H1 (cell line): Measurements from ENCODE around the gene PRSS2. TPM values are rescaled to one million over a fixed set of nuclear protein-coding genes. Genes with fewer than 3 reads are reported as not detected.

Experiments
- CTCF ChIA-PET: fragments of 300-600 bp; sonication (Branson Sonifier 250); formaldehyde crosslinking; loops from one replicate; lab custom pipeline; 2021; ENCODE audit not compliant: partially characterized antibody; lab: Charles Lee
- POLR2A ChIA-PET: fragments of 300-600 bp; sonication (Branson Sonifier 250); formaldehyde crosslinking; loops from one replicate; lab custom pipeline; 2021; ENCODE audit warnings: inconsistent platforms; ENCODE audit not compliant: partially characterized antibody; lab: Charles Lee
- DNase-seq, 2 experiments: peaks; one replicate each; pipeline versions ENCODE4 v3.0.0 to v3.0.0-alpha.2; 2010 to 2022; ENCODE audit warnings: low spot score in 2 of 2, low read depth in 1 of 2, mixed read lengths in 1 of 2
- FAIRE-seq: peaks from 2 replicates; lab custom pipeline; 2011; peaks lifted over from hg19 to GRCh38; lab: Jason Lieb, UNC
- H2AFZ ChIP-seq: 2 replicates; pipeline ENCODE4 v1.8.1; 2012; ENCODE audit warnings: low read length, inconsistent platforms
- H2AK5ac ChIP-seq: 2 replicates; pipeline ENCODE4 v1.6.1; 2013; ENCODE audit warnings: low read depth, low read length
- H2BK120ac ChIP-seq: replicated peaks from 2 replicates; pipeline ENCODE3; 2013; ENCODE audit warnings: low read depth, low read length, inconsistent platforms
- H2BK12ac ChIP-seq: 2 replicates; pipeline ENCODE4 v1.6.1; 2013; ENCODE audit warnings: low read depth, low read length
- H2BK15ac ChIP-seq: 2 replicates; pipeline ENCODE4 v1.6.1; 2013; ENCODE audit warnings: low read length
- H2BK20ac ChIP-seq: 2 replicates; pipeline ENCODE4 v1.6.1; 2013; ENCODE audit warnings: low read length
- H2BK5ac ChIP-seq: 2 replicates; pipeline ENCODE4 v1.6.1; 2013; ENCODE audit warnings: low read depth, low read length
- H3K14ac ChIP-seq: 2 replicates; pipeline ENCODE4 v1.6.1; 2013; ENCODE audit warnings: inconsistent platforms; ENCODE audit not compliant: insufficient read length
- H3K18ac ChIP-seq: 2 replicates; pipeline ENCODE4 v1.6.1; 2013; ENCODE audit warnings: low read length; ENCODE audit errors: extremely low read depth
- H3K23ac ChIP-seq: 2 replicates; pipeline ENCODE4 v1.6.1; 2013; ENCODE audit warnings: inconsistent platforms; ENCODE audit not compliant: insufficient read length
- H3K23me2 ChIP-seq: 2 replicates; pipeline ENCODE4 v1.6.1; 2013; ENCODE audit warnings: low read depth, low read length
- H3K27ac ChIP-seq: 2 replicates; pipeline ENCODE4 v1.6.1; 2011; ENCODE audit warnings: low read depth, low read length, inconsistent platforms
- H3K27me3 ChIP-seq, 4 experiments: replicated peaks in 1 of 4; 1 replicate in 1 of 4; 2 replicates in 3 of 4; pipeline versions ENCODE4 v1.6.1 to v1.8.1; 2011 to 2013; ENCODE audit warnings: low read length in 3 of 4, mild to moderate bottlenecking in 3 of 4, inconsistent platforms in 2 of 4, mixed read lengths in 2 of 4, moderate library complexity in 1 of 4; ENCODE audit not compliant: control insufficient read depth in 3 of 4, insufficient read depth in 3 of 4; ENCODE audit errors: extremely low read depth in 1 of 4
- H3K36me3 ChIP-seq, 4 experiments: 2 replicates each; pipeline versions ENCODE4 v1.6.1 to v1.8.1; 2011 to 2013; ENCODE audit warnings: mild to moderate bottlenecking in 4 of 4, low read length in 3 of 4, moderate library complexity in 2 of 4, control low read depth in 1 of 4, inconsistent platforms in 1 of 4; ENCODE audit not compliant: insufficient read depth in 4 of 4, control insufficient read depth in 2 of 4
- H3K4ac ChIP-seq: replicated peaks from 2 replicates; pipeline ENCODE3; 2013; ENCODE audit warnings: low read length, low read depth, mixed read lengths, inconsistent platforms; ENCODE audit not compliant: insufficient read length
- H3K4me1 ChIP-seq, 4 experiments: replicated peaks in 1 of 4; 1 replicate in 1 of 4; 2 replicates in 3 of 4; pipeline versions ENCODE4 v1.6.1 to v1.8.1; 2011 to 2013; ENCODE audit warnings: low read length in 3 of 4, inconsistent platforms in 2 of 4, mixed read lengths in 1 of 4; ENCODE audit not compliant: insufficient read depth in 4 of 4, control insufficient read depth in 3 of 4
- H3K4me2 ChIP-seq, 2 experiments: 2 replicates each; pipeline versions ENCODE4 v1.6.1 to v1.8.1; 2011 to 2013; ENCODE audit warnings: low read depth in 2 of 2, low read length in 2 of 2, control low read depth in 1 of 2, inconsistent platforms in 1 of 2, mild to moderate bottlenecking in 1 of 2; ENCODE audit not compliant: insufficient read depth in 1 of 2
- H3K4me3 ChIP-seq, 4 experiments: fragments of 200-600, 300-600 bp in 1 of 4; sonication (generic), shearing (Covaris generic), sonication (Bioruptor Twin) in 1 of 4; 2 replicates each; pipeline versions ENCODE4 v1.5.1 to v1.8.1; 2011 to 2016; ENCODE audit warnings: low read length in 4 of 4, low read depth in 3 of 4, control low read depth in 2 of 4, inconsistent platforms in 2 of 4, mild to moderate bottlenecking in 2 of 4, mixed read lengths in 1 of 4, moderate library complexity in 1 of 4; ENCODE audit not compliant: insufficient read depth in 2 of 4; ENCODE audit errors: extremely low read depth in 1 of 4
- H3K56ac ChIP-seq: replicated peaks from 2 replicates; pipeline ENCODE3; 2013; ENCODE audit warnings: low read depth, mild to moderate bottlenecking, mixed read lengths, low read length, inconsistent platforms; ENCODE audit not compliant: insufficient read length
- H3K79me1 ChIP-seq: 2 replicates; pipeline ENCODE4 v1.6.1; 2013; ENCODE audit warnings: low read depth, low read length, control low read depth
- H3K79me2 ChIP-seq, 2 experiments: 2 replicates each; pipeline versions ENCODE4 v1.6.1 to v1.8.1; 2012 to 2013; ENCODE audit warnings: low read length in 2 of 2, mild to moderate bottlenecking in 2 of 2, inconsistent platforms in 1 of 2; ENCODE audit not compliant: insufficient read depth in 2 of 2, control insufficient read depth in 1 of 2
- H3K9ac ChIP-seq, 4 experiments: replicated peaks in 1 of 4; 1 replicate in 1 of 4; 2 replicates in 3 of 4; pipeline versions ENCODE4 v1.6.1 to v1.8.1; 2011 to 2013; ENCODE audit warnings: low read depth in 3 of 4, low read length in 3 of 4, control low read depth in 2 of 4, mild to moderate bottlenecking in 2 of 4, moderate library complexity in 2 of 4, inconsistent platforms in 1 of 4; ENCODE audit errors: extremely low read depth in 1 of 4
- H3K9me3 ChIP-seq, 2 experiments: 2 replicates each; pipeline versions ENCODE4 v1.6.1 to v1.8.1; 2012 to 2013; ENCODE audit warnings: mild to moderate bottlenecking in 2 of 2, moderate library complexity in 2 of 2, control low read depth in 1 of 2, inconsistent platforms in 1 of 2, low read depth in 1 of 2, low read length in 1 of 2, mixed read lengths in 1 of 2; ENCODE audit not compliant: insufficient read depth in 2 of 2
- H4K20me1 ChIP-seq, 2 experiments: replicated peaks in 1 of 2; 2 replicates each; pipeline versions ENCODE3 to v1.8.1; 2011 to 2013; ENCODE audit warnings: inconsistent platforms in 2 of 2, low read length in 2 of 2, mild to moderate bottlenecking in 1 of 2; ENCODE audit not compliant: insufficient read depth in 2 of 2, control insufficient read depth in 1 of 2
- H4K5ac ChIP-seq: 2 replicates; pipeline ENCODE4 v1.6.1; 2013; ENCODE audit warnings: low read length, low read depth, mixed read lengths, inconsistent platforms; ENCODE audit not compliant: insufficient read length
- H4K8ac ChIP-seq: 2 replicates; pipeline ENCODE4 v1.8.0; 2013; ENCODE audit warnings: mild to moderate bottlenecking, moderate library complexity, low read length, inconsistent platforms; ENCODE audit not compliant: insufficient read depth; ENCODE audit errors: extremely low read depth
- H4K91ac ChIP-seq: replicated peaks from 2 replicates; pipeline ENCODE3; 2013; ENCODE audit warnings: low read length, mixed read lengths, inconsistent platforms; ENCODE audit not compliant: insufficient read length
- CHD2 ChIP-seq: IDR thresholded peaks from 2 replicates; pipeline ENCODE4 v1.6.1; 2012; ENCODE audit warnings: low read length, improper control_type of control experiment
- HDAC2 ChIP-seq, 2 experiments: fragments of 300-600 bp in 1 of 2; sonication (generic) in 1 of 2; IDR thresholded peaks; 2 replicates each; pipeline ENCODE4 v1.6.1; 2011 to 2012; ENCODE audit warnings: low read depth in 2 of 2, low read length in 2 of 2, mild to moderate bottlenecking in 2 of 2, moderate library complexity in 2 of 2, borderline replicate concordance in 1 of 2, inconsistent platforms in 1 of 2
- HDAC6 ChIP-seq: IDR thresholded peaks from one replicate; pipeline ENCODE4 v1.7.1; 2012; ENCODE audit warnings: low read depth, mild to moderate bottlenecking, inconsistent platforms, low read length, moderate library complexity
- JUN ChIP-seq: IDR thresholded peaks from 2 replicates; pipeline ENCODE4 v1.6.1; 2011; ENCODE audit warnings: low read depth, mild to moderate bottlenecking, improper control_type of control experiment, low read length
- KDM4A ChIP-seq: IDR thresholded peaks from one replicate; pipeline ENCODE4 v1.7.1; 2012; ENCODE audit warnings: low read depth, mild to moderate bottlenecking, moderate library complexity, low read length, inconsistent platforms; ENCODE audit not compliant: severe bottlenecking
- RXRA ChIP-seq: IDR thresholded peaks from 2 replicates; pipeline ENCODE4 v1.6.1; 2011; ENCODE audit warnings: low read depth, mild to moderate bottlenecking, low read length, moderate library complexity; ENCODE audit not compliant: insufficient read depth
- SAP30 ChIP-seq: fragments of 300-600 bp; sonication (generic); IDR thresholded peaks from 2 replicates; pipeline ENCODE4 v1.7.1; 2012; ENCODE audit warnings: low read length, moderate library complexity, mild to moderate bottlenecking, inconsistent platforms; ENCODE audit not compliant: insufficient read depth, insufficient replicate concordance
- SIN3A ChIP-seq, 2 experiments: IDR thresholded peaks in 1 of 2; conservative IDR thresholded peaks in 1 of 2; 2 replicates each; pipeline ENCODE4 v1.6.1; 2011 to 2012; ENCODE audit warnings: low read length in 2 of 2, improper control_type of control experiment in 1 of 2, low read depth in 1 of 2, mild to moderate bottlenecking in 1 of 2
- TAF7 ChIP-seq: optimal IDR thresholded peaks from 2 replicates; pipeline ENCODE3; 2011; ENCODE audit warnings: low read depth, mild to moderate bottlenecking, inconsistent platforms, low read length, moderate library complexity, borderline replicate concordance
- TBP ChIP-seq: IDR thresholded peaks from 2 replicates; pipeline ENCODE4 v1.6.1; 2011; ENCODE audit warnings: low read depth, low read length, improper control_type of control experiment
- USF2 ChIP-seq: IDR thresholded peaks from 2 replicates; pipeline ENCODE4 v1.6.1; 2011; ENCODE audit warnings: low read length, improper control_type of control experiment
- WGBS, 2 experiments: shearing (Covaris generic) in 1 of 2; methylation state at CpG; one replicate each; pipeline versions ENCODE4 v1.1.6 to v1.1.7; 2013 to 2015; ENCODE audit warnings: low lambda C conversion rate in 2 of 2, mixed read lengths in 2 of 2, inconsistent platforms in 1 of 2, low coverage in 1 of 2, missing lambda C conversion rate in 1 of 2; ENCODE audit not compliant: insufficient replicate concordance in 2 of 2, insufficient coverage in 1 of 2, insufficient read length in 1 of 2; ENCODE audit errors: extremely low coverage in 1 of 2, missing lambda C conversion rate in 1 of 2; 5-methylcytosine and 5-hydroxymethylcytosine counted together
- polyA plus RNA-seq, 7 experiments: library from polyadenylated mRNA; depleted of rRNA in 3 of 7; stranded (reverse) in 5 of 7; unstranded in 2 of 7; fragments of >200 nt in 5 of 7; fragments of 200-250 nt in 2 of 7; gene quantifications; 1 replicate in 5 of 7; 2 replicates in 1 of 7; 4 replicates in 1 of 7; pipeline versions ENCODE4 v1.2.1 to v1.2.3, GENCODE V29; 2011 to 2013; ENCODE audit warnings: missing spikeins in 2 of 7, mixed read lengths in 2 of 7
- total RNA-seq: library from RNA; stranded (reverse); fragmentation: NEBNext Ultra II Directional; extraction: Animal tissue kit (Norgen Biotek cat#: 25700); gene quantifications from 2 replicates; pipeline ENCODE4 v1.2.1, GENCODE V29; 2021

Gene PRSS2
- total and polyA plus RNA-seq, 2 of the 8 experiments (the other 6 are each of a cell fraction or from before 2014, with no cell fraction given): not detected

- no peaks in the 10 kb centered on the region for H3K27me3 ChIP-seq
- no peaks in the 10 kb centered on the region for H3K23me2 ChIP-seq
- POLR2A ChIA-PET: interaction anchor here (1.1 to 2.4 kb wide), 2 partner anchors 15 to 17 kb away, joined by 4 to 18 read pairs; no protein-coding TSS in a partner anchor
- no peaks in the 10 kb centered on the region for H3K79me1 ChIP-seq
- no peak overlapping the region for H4K91ac ChIP-seq
- no peak overlapping the region for H2BK20ac ChIP-seq
- H3K14ac ChIP-seq: no peak overlapping the region
- H3K4ac ChIP-seq: no peak overlapping the region
- peak overlapping the region; percentile 76; the same call in 1 of the 2 replicates for H2BK5ac ChIP-seq
- no peak overlapping the region for H2BK120ac ChIP-seq
- FAIRE-seq (no peak), DNase-seq (no peak)
- H3K27ac ChIP-seq: peak overlapping the region; percentile 55; the same call in 1 of the 2 replicates
- H3K18ac ChIP-seq: peak overlapping the region; percentile 51; the same call in 1 of the 2 replicates
- H3K9ac ChIP-seq: no peak overlapping the region; a peak in 1 of 7 replicates
- no peak overlapping the region for H4K8ac ChIP-seq
- H3K36me3 ChIP-seq: no peaks in the 10 kb centered on the region; a peak in 1 of 8 replicates
- CTCF ChIA-PET: interaction anchor here (0.8 to 18.9 kb wide), 27 partner anchors 7 to 512 kb away, joined by 3 to 430 read pairs (median 5); partner anchors contain the start of gene PRSS2
- no peak overlapping the region for H4K5ac ChIP-seq
- no peaks in the 10 kb centered on the region for H3K79me2 ChIP-seq
- H3K4me3 ChIP-seq: peak overlapping the region in 1 of 4 experiments; percentile 33; a peak in 1 of 8 replicates
- peaks cover 10 to 23% (median 17%) of the 10 kb centered on the region in 4 experiments for H3K4me1 ChIP-seq
- no peak overlapping the region for H3K56ac ChIP-seq
- peak overlapping the region; percentile 16; the same call in 1 of the 2 replicates for H2AK5ac ChIP-seq
- H3K23ac ChIP-seq: no peak overlapping the region
- H2AFZ ChIP-seq: no peak overlapping the region
- H2BK15ac ChIP-seq: no peak overlapping the region
- peak overlapping the region; percentile 54; the same call in 1 of the 2 replicates for H2BK12ac ChIP-seq
- H3K4me2 ChIP-seq: peak overlapping the region; percentile 43 to 53
- H3K9me3 ChIP-seq: no peaks in the 10 kb centered on the region
- WGBS, 2 experiments: 58% methylated on average over 1 of the region's 1 CpG; no CpG with 5 or more reads in 1 of the 2 experiments
- no peaks in the 10 kb centered on the region for H4K20me1 ChIP-seq
- TF ChIP-seq TBP (no peak), HDAC6 (no peak), KDM4A (no peak), SAP30 (no peak), SIN3A (conservative IDR thresholded peaks at IDR 0.05 in 1 of 2, IDR thresholded peaks at IDR 0.05 in 1 of 2; ENCODE audit: low read depth in 1 of 2, low read length in 2 of 2) (no peak), TAF7 (no peak), CHD2 (no peak), USF2 (no peak), HDAC2 (IDR thresholded peaks at IDR 0.05; ENCODE audit: borderline replicate concordance in 1 of 2, low read depth in 2 of 2, low read length in 2 of 2) (no peak), RXRA (no peak), JUN (no peak)
Observed at GRCh38 chr7:142813699-142814098, 42.9 kb downstream of the PRSS2 start.
